Measurements from ENCODE around the gene MLC1.

DNA sequence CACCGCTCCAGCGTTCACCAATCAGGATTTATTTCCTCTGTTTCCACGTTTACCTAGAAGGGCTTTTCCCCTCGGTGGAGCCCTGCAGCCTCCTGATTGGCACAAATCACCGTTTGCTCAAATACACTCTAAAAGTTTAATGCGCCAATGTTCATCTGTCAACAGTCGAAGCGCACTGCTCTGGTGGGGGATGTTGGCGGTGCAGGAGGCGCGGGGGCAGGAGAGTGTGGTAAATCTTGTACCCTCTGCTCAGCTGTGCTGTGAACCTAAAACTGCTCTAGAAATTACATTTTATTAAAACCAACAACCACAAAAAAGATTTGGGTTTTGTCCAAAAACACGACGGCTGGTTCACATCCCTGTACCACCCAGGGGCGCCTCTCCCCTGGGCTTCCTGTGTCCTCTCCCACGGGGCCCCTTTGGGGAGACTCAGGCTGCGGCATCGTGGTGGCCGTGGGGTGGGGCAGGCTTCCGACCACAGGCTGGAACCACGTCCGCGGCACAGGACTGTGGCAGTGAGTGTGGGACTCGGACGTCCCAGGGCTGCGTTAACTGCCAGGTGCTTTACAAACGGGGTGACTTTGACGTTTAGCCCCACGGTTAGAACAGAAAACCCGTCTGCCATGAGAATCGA, 40.6 kb downstream of the MLC1 start:
- TF ChIP-seq, protein P1, sequence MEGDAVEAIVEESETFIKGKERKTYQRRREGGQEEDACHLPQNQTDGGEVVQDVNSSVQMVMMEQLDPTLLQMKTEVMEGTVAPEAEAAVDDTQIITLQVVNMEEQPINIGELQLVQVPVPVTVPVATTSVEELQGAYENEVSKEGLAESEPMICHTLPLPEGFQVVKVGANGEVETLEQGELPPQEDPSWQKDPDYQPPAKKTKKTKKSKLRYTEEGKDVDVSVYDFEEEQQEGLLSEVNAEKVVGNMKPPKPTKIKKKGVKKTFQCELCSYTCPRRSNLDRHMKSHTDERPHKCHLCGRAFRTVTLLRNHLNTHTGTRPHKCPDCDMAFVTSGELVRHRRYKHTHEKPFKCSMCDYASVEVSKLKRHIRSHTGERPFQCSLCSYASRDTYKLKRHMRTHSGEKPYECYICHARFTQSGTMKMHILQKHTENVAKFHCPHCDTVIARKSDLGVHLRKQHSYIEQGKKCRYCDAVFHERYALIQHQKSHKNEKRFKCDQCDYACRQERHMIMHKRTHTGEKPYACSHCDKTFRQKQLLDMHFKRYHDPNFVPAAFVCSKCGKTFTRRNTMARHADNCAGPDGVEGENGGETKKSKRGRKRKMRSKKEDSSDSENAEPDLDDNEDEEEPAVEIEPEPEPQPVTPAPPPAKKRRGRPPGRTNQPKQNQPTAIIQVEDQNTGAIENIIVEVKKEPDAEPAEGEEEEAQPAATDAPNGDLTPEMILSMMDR (IDR thresholded peaks at IDR 0.05): no peak
- no peak for TF ChIP-seq POLR2A (IDR thresholded peaks at IDR 0.05)
